Left lung (tissue), 10 donors: ENCODE data around the gene ACSF3. TPM values are rescaled to one million over a fixed set of nuclear protein-coding genes. Genes with fewer than 3 reads are reported as not detected.

ENCODE experiments used
- ATAC-seq: fragments of 200-7000 bp; cut with Tn5 transposase; one replicate; pipeline ENCODE4 v1.9.1; 2020; ENCODE audit warnings: moderate library complexity
- DNase-seq, 4 donors: peaks; one replicate each; pipeline ENCODE4 v3.0.0-alpha.2; 2013 to 2020
- H3K27ac ChIP-seq, 2 donors: fragments of 200-600 bp; sonication (generic) in 1 of 2; one replicate each; pipeline versions ENCODE4 v1.5.0 to v1.8.0; 2020 to 2021
- H3K27me3 ChIP-seq, 2 donors: fragments of 200-600 bp; sonication (generic) in 1 of 2; one replicate each; pipeline versions ENCODE4 v1.5.0 to v1.8.0; 2020 to 2021
- H3K36me3 ChIP-seq, 2 donors: fragments of 200-600 bp; sonication (generic) in 1 of 2; one replicate each; pipeline versions ENCODE4 v1.5.0 to v1.8.0; 2020 to 2021
- H3K4me1 ChIP-seq, 2 donors: fragments of 200-600 bp; one replicate each; pipeline ENCODE4 v1.8.0; 2021
- H3K4me3 ChIP-seq, 2 donors: fragments of 200-600 bp; sonication (generic) in 1 of 2; one replicate each; pipeline versions ENCODE4 v1.5.0 to v1.8.0; 2020 to 2021; ENCODE audit warnings: mild to moderate bottlenecking in 1 of 2
- H3K9me3 ChIP-seq, 2 donors: fragments of 200-600 bp; sonication (generic) in 1 of 2; one replicate each; pipeline versions ENCODE4 v1.5.0 to v1.8.0; 2020 to 2021
- intact Hi-C, 2 donors: fragments of 100-400 bp; cut with DNase I; formaldehyde crosslinking; loops; one replicate each; pipeline versions ENCODE4 v1.11.2 to v1.14.2; 2022
- polyA plus RNA-seq, 6 donors: library from polyadenylated mRNA; unstranded; fragments of 120-200 nt; gene quantifications; one replicate each; pipeline ENCODE4 v1.2.1, GENCODE V29; 2013; ENCODE audit not compliant: insufficient read length in 6 of 6
- total RNA-seq, 2 donors: library from RNA; stranded (reverse); fragmentation: NEBNext Ultra II Directional; extraction: Animal tissue kit (Norgen Biotek cat#: 25700); gene quantifications; one replicate each; pipeline ENCODE4 v1.2.1, GENCODE V29; 2021
- TF ChIP-seq, protein P1 (sequence below), 2 donors: fragments of 200-600 bp; sonication (generic) in 1 of 2; IDR thresholded peaks; one replicate each; pipeline versions ENCODE4 v1.5.0 to v1.8.0; 2021; ENCODE audit warnings: antibody characterized with exemption in 2 of 2
- donor health status: DM: no; HTN: yes; CAD: no.
- donor health status: DM: no; HTN: no; CAD: no.

Gene ACSF3
- total and polyA plus RNA-seq, 8 donors = 30.0 to 38.4 (median 33.7) TPM

DNA sequence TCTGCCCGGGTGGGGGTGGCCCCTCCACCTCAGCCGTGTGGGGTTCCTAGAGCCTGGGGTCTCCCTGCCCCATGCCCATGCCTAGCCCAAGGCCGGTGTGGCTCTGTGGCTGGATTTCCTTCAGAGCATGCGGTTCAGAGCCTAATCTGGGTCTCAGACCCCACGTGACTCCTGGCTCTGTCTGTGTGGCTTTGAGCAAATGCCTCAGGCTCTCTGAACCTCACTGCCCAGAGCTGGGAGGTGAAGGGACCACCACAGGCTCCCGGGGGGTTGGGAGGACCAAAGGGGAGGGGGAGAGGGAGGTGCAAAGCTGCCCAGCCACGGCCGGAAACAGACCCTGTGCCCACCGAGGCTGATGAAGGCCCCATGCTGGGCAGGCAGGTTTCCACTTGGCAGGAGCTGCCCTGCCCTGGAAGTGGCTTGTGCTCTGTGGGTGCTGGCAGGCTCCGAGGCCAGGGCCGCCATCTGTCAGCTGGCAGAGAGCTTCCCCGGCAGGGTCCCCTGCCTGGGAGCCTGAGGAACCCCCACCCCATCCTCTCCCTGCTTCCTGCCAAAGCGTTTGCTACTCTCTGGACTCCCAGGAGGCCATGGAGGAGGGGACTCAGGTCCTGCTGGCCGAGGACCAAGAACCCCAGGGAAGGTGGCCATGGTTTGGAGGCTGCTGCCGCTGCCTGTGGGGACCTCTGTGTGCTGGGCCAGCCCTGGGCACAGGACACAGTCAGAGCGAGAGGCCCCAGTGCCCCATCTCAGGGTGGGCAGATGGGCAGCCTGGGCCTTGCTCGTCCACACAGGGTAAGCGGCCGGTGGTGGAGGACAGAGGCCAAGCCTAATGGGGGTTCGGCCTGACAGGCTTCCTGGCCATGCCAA, 81.9 kb downstream of the ACSF3 start:
- TF ChIP-seq, protein P1, sequence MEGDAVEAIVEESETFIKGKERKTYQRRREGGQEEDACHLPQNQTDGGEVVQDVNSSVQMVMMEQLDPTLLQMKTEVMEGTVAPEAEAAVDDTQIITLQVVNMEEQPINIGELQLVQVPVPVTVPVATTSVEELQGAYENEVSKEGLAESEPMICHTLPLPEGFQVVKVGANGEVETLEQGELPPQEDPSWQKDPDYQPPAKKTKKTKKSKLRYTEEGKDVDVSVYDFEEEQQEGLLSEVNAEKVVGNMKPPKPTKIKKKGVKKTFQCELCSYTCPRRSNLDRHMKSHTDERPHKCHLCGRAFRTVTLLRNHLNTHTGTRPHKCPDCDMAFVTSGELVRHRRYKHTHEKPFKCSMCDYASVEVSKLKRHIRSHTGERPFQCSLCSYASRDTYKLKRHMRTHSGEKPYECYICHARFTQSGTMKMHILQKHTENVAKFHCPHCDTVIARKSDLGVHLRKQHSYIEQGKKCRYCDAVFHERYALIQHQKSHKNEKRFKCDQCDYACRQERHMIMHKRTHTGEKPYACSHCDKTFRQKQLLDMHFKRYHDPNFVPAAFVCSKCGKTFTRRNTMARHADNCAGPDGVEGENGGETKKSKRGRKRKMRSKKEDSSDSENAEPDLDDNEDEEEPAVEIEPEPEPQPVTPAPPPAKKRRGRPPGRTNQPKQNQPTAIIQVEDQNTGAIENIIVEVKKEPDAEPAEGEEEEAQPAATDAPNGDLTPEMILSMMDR (IDR thresholded peaks at IDR 0.05) = no peak
- H3K27ac ChIP-seq = no peak overlapping the region
- peaks cover 0 to 89% of the 10 kb centered on the region in 2 donors for H3K27me3 ChIP-seq
- H3K4me1 ChIP-seq = peaks cover 10 to 14% of the 10 kb centered on the region in 2 donors
- DNase-seq = no peak
- H3K9me3 ChIP-seq = no peaks in the 10 kb centered on the region
- intact Hi-C loops = no loop called here
- ATAC-seq = no peak
- no peak overlapping the region for H3K4me3 ChIP-seq
- no peaks in the 10 kb centered on the region for H3K36me3 ChIP-seq

DNA sequence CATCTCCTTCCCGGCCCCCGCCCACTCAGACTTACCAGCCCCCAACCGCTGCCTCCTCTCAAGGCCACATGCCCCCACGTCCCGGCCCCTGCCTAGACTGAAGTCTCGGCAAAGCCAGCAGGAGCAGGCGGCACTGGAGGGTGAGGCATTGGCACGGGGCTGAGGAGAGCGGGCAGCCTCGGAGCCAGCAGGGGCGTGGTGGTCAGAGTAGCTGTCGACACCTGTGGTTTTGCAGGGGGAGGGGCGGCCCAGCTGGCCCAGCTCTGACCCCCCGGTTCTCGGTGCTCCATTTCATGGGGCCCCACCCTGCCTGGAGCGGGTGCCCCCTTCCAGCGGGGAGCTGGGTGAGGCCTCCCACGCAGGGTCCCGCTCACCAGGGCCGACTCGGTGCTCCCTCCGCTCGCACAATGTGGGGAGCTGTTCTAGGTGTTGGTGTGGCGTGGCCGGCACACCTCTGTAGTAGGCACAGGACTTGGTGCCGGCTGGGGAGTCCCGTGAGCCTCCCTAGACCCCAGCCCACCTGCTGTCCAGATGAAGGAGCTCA, 82.6 kb downstream of the ACSF3 start:
- TF ChIP-seq, protein P1 (IDR thresholded peaks at IDR 0.05) = no peak
- Histone ChIP-seq H3K4me1 (peaks cover 3 to 7% of the 10 kb centered on the region in 2 donors), H3K4me3 (no peak overlapping the region), H3K36me3 (no peaks in the 10 kb centered on the region), H3K27me3 (peaks cover 0 to 88% of the 10 kb centered on the region in 2 donors), H3K9me3 (no peaks in the 10 kb centered on the region), H3K27ac (no peak overlapping the region)
- intact Hi-C loops = no loop called here
- no peak for ATAC-seq
- DNase-seq = no peak

DNA sequence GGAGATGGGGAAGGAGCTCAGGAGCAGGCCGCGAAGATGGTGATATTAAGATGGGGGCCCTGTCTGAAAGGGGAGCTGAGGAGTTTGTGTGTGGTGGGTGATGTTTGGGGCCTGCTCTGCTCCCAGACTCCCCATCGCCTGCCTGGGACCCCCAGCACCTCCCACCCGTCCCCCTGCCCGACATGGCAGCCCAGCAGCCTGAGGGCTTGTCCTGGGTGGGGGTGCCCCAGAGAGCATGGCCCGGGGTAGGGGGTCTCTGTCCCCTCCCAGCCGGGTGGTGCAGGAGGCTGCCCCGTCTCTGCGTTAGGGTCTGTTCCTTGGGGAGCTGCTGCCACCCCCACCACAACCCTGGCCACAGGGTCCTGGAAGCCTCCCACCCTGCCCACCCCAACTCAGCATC, 83.1 kb downstream of the ACSF3 start:
- DNase-seq (no peak), ATAC-seq (no peak)
- peaks cover 0 to 89% of the 10 kb centered on the region in 2 donors for H3K27me3 ChIP-seq
- H3K9me3 ChIP-seq = no peaks in the 10 kb centered on the region
- intact Hi-C loops = no loop called here
- no peak overlapping the region for H3K4me3 ChIP-seq
- peaks cover 1 to 4% of the 10 kb centered on the region in 2 donors for H3K4me1 ChIP-seq
- TF ChIP-seq, protein P1 (IDR thresholded peaks at IDR 0.05) = no peak
- H3K36me3 ChIP-seq = no peaks in the 10 kb centered on the region
- no peak overlapping the region for H3K27ac ChIP-seq

DNA sequence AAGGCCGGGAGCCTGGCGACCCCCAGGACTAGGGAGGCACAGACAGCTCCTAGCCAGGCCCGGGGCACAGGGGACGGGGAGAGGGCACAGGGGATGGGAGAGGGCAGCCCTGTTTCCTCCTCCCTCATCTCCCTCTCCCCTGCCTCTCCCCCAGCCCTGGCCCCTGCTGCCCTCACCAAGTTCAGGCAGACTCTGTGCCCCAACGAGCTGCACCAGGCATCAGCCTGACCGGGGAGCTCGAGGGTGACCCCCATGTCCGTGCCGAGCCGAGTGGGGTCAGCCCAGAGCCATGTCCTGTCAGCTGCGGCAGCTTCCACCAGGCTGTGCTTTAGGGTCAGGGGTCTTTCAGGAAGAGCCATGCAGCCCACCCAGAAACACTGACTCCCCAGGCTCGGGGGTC, 83.8 kb downstream of the ACSF3 start:
- Histone ChIP-seq H3K4me1 (no peaks in the 10 kb centered on the region), H3K9me3 (no peaks in the 10 kb centered on the region), H3K4me3 (no peak overlapping the region), H3K36me3 (no peaks in the 10 kb centered on the region), H3K27ac (no peak overlapping the region), H3K27me3 (peaks cover 0 to 88% of the 10 kb centered on the region in 2 donors)
- intact Hi-C loops = no loop called here
- TF ChIP-seq, protein P1 (IDR thresholded peaks at IDR 0.05) = no peak
- no peak for DNase-seq
- no peak for ATAC-seq

DNA sequence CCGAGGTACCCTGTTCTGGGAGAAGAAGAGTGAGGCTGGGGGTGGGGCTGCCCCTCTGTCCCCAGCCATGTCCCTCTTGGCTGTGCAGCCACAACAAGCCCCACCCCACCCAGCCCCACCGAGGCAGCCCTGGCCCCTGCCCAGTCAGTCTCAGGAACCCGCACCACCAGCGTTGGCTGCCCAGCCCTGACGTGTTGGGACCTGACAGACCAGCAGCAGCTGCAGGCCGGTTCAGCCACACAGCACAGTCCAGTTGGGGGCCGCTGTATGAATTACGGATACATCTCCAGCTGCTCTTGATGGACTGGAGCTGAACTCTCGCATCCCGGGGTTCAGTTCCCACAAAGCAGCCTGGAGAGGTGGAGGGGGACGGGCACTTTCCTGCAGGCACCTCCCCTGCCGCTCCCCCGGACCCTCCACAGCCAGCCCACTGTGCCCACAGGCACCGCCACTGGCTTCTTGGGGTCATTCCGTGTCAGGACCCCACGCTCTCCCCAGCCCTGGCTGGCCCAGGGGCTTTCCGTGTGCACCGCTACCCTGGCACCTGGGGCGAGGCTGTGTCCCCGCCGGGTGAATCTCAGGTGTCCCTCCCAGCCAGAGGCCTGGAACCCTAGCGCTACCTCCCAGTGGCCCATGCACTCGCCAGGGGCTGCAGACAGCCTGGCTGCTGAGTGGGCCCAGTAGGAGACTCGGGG, 84.9 kb downstream of the ACSF3 start:
- DNase-seq (no peak), ATAC-seq (no peak)
- Histone ChIP-seq H3K9me3 (no peaks in the 10 kb centered on the region), H3K27me3 (peaks cover 0 to 89% of the 10 kb centered on the region in 2 donors), H3K4me3 (no peak overlapping the region), H3K36me3 (no peaks in the 10 kb centered on the region), H3K4me1 (no peaks in the 10 kb centered on the region), H3K27ac (no peak overlapping the region)
- intact Hi-C loops = no loop called here
- TF ChIP-seq, protein P1 (IDR thresholded peaks at IDR 0.05) = no peak
